NT2/D1 (cell line): ENCODE measurements around the gene PDCD7.
"Not testable (repeated sequence)": the region's sequence is repeated elsewhere in the genome, so short reads cannot be mapped to it uniquely, and the experiment has no call there.

Source experiments
- SUZ12 ChIP-seq: IDR thresholded peaks from 2 replicates; pipeline ENCODE4 v1.6.1; 2011; ENCODE audit not compliant: insufficient read length, insufficient read depth; ENCODE audit errors: extremely low read depth
- YY1 ChIP-seq: IDR thresholded peaks from 2 replicates; pipeline ENCODE4 v1.6.1; 2011; ENCODE audit not compliant: insufficient read length, insufficient read depth
- ZNF274 ChIP-seq: IDR thresholded peaks from 2 replicates; pipeline ENCODE4 v1.6.1; 2011; ENCODE audit warnings: mild to moderate bottlenecking, low read depth, low read length

DNA sequence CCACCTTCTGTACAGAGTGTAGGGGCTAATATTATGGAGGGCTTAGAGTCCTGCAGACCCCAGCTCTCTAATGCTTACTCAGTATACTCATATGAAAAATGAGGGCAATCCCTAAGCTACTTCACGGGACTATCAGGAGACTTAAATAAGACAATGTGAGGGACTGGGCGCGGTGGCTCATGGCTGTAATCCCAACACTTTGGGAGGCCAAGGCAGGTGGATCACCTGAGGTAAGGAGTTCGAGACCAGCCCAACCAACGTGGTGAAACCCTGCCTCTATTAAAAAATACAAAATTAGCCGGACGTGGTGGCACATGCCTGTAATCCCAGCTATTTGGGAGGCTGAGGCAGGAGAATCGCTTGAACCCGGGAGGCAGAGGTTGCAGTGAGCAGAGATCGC, 33.8 kb downstream of the PDCD7 start:
- not testable (repeated sequence) for TF ChIP-seq ZNF274, SUZ12, YY1
